ENCODE measurements around the gene COPZ1. TPM values are rescaled to one million over a fixed set of nuclear protein-coding genes. Genes with fewer than 3 reads are reported as not detected.

Gene COPZ1
- total RNA-seq, 1 experiment from 2014 or later, result 104 TPM

DNA sequence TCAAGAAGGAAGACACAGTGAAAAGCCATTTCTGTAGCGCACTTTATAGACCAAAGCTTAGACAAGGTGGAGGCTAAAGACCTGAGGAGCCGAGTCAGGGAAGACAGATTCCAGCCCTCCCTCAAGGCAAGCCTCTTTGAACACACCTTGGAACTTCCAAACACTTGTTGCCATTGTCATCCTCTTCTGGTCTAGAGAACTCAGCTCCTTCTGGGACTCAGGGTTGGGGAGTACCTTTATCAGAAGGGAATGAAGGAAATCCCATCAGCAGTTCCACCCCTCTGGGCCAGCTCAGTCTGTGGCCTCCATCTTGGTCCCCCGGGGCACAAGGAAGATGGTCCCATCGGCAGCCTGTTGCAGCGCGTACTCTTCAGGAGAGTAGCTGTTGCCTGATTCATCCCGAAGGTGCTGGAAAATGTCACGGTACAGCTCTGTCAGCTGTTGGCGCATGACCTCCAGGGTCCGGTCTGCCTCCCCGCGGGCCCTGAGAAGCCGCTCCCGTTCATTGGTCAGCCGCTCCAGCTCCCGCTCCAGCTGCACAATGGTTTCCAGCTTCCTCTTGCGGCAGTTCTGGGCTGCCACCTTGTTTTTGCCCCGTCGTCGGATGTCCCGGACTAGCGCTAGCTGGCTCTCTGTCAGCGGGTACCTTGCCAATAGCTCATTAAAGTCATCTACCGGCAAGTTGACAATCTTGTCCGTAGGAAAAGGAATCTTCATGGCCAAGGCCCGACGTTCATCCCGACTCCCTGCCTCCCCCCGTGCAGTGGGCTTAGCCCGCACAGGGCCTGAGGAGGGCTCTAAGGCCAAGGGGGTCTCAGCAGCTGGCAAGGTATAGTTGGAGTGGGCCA lies 32.6 kb upstream of the COPZ1 start:
- Histone ChIP-seq H2AFZ (ENCODE audit: low read length) (no peak overlapping the region), H3K9ac (ENCODE audit: extremely low read depth, insufficient read length, low read length) (no peak overlapping the region), H3K4me2 (ENCODE audit: insufficient read depth, insufficient read length, low read length) (no peak overlapping the region), H3K27me3 (ENCODE audit: insufficient read depth, low read length) (no peaks in the 10 kb centered on the region), H3K27ac (ENCODE audit: insufficient read length, low read depth, low read length) (no peak overlapping the region), H3K18ac (ENCODE audit: insufficient read length, low read depth, low read length) (no peak overlapping the region), H3K23ac (ENCODE audit: insufficient read length, low read depth, low read length) (no peak overlapping the region), H3K79me1 (ENCODE audit: insufficient read depth, low read depth, low read length, poor library complexity, severe bottlenecking) (no peaks in the 10 kb centered on the region), H2BK12ac (ENCODE audit: insufficient read length, low read depth, low read length) (no peak overlapping the region), H4K20me1 (ENCODE audit: control insufficient read depth, insufficient read depth, insufficient read length) (no peaks in the 10 kb centered on the region), H2BK5ac (ENCODE audit: insufficient read length, low read length) (no peak overlapping the region), H4K5ac (ENCODE audit: insufficient read length, low read depth, low read length) (no peak overlapping the region), H3K23me2 (ENCODE audit: insufficient read length, low read depth, low read length, poor library complexity, severe bottlenecking) (no peaks in the 10 kb centered on the region), H2BK20ac (ENCODE audit: low read depth, low read length, poor library complexity, severe bottlenecking) (no peak overlapping the region), H3T11ph (ENCODE audit: low read length) (no peak overlapping the region), H4K91ac (ENCODE audit: insufficient read length, low read depth, low read length) (no peak overlapping the region), H3K4ac (ENCODE audit: low read depth, low read length) (no peak overlapping the region), H3K79me2 (ENCODE audit: insufficient read depth, low read length) (no peaks in the 10 kb centered on the region), H3K9me3 (ENCODE audit: control insufficient read depth, low read depth, low read length) (no peaks in the 10 kb centered on the region), H2BK120ac (ENCODE audit: low read depth, low read length, poor library complexity, severe bottlenecking) (no peak overlapping the region), H3K56ac (ENCODE audit: insufficient read length, low read depth, low read length) (no peak overlapping the region), H4K8ac (replicated peaks; ENCODE audit: insufficient read length, low read depth, low read length) (no peak overlapping the region), H3K14ac (ENCODE audit: insufficient read depth, low read length) (no peak overlapping the region), H2AK5ac (ENCODE audit: insufficient read length, low read length) (no peak overlapping the region), H3K4me1 (ENCODE audit: insufficient read depth, low read length) (no peaks in the 10 kb centered on the region), H2BK15ac (ENCODE audit: low read depth, low read length) (no peak overlapping the region)
- WGBS (ENCODE audit: extremely low coverage, insufficient read length, low lambda C conversion rate), result no CpG with 5 or more reads among the region's 30 CpGs
- H3K27me3 Mint-ChIP-seq (ENCODE audit: low read depth), result no peaks in the 10 kb centered on the region
- H3K4me3 Mint-ChIP-seq, result no peak overlapping the region
- DNase-seq, result no peak
- peaks cover 0 to 5% (median 0%) of the 10 kb centered on the region in 3 experiments; a peak in 2 of 7 replicates for H3K36me3 Mint-ChIP-seq (ENCODE audit: insufficient read depth in 1 of 3, low read depth in 3 of 3)
- TF ChIP-seq, protein P1, sequence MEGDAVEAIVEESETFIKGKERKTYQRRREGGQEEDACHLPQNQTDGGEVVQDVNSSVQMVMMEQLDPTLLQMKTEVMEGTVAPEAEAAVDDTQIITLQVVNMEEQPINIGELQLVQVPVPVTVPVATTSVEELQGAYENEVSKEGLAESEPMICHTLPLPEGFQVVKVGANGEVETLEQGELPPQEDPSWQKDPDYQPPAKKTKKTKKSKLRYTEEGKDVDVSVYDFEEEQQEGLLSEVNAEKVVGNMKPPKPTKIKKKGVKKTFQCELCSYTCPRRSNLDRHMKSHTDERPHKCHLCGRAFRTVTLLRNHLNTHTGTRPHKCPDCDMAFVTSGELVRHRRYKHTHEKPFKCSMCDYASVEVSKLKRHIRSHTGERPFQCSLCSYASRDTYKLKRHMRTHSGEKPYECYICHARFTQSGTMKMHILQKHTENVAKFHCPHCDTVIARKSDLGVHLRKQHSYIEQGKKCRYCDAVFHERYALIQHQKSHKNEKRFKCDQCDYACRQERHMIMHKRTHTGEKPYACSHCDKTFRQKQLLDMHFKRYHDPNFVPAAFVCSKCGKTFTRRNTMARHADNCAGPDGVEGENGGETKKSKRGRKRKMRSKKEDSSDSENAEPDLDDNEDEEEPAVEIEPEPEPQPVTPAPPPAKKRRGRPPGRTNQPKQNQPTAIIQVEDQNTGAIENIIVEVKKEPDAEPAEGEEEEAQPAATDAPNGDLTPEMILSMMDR (conservative IDR thresholded peaks at IDR 0.05), result no peak
- peaks cover 3 to 6% of the 10 kb centered on the region in 2 experiments; a peak in 1 of 4 replicates for H3K4me1 Mint-ChIP-seq
- no peaks in the 10 kb centered on the region for H3K9me3 Mint-ChIP-seq
- no peak overlapping the region for H3K27ac Mint-ChIP-seq

Measured in H9 (cell line).